Measurements from ENCODE around the gene CHRM2.

DNA sequence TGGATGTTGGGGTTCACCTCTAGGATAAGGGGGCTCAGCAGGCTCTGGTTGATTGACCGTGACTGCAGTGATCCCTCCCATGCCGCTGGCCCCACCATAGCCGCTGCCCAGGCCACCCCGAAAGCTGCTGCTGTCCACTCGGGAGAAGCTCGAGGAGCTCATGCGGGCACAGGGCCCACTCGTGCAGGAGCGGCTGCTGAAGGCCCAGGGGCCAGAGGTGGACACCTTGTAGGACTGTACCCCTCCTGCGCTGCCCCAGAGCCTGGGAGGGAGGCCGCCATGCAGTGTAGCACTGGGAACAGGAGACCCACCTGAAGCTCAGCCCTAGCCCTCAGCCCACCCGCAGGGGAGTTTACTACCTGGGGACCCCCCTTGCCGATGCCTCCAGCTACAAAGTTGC, 70.0 kb downstream of the CHRM2 start:
- TF ChIP-seq, protein P1, sequence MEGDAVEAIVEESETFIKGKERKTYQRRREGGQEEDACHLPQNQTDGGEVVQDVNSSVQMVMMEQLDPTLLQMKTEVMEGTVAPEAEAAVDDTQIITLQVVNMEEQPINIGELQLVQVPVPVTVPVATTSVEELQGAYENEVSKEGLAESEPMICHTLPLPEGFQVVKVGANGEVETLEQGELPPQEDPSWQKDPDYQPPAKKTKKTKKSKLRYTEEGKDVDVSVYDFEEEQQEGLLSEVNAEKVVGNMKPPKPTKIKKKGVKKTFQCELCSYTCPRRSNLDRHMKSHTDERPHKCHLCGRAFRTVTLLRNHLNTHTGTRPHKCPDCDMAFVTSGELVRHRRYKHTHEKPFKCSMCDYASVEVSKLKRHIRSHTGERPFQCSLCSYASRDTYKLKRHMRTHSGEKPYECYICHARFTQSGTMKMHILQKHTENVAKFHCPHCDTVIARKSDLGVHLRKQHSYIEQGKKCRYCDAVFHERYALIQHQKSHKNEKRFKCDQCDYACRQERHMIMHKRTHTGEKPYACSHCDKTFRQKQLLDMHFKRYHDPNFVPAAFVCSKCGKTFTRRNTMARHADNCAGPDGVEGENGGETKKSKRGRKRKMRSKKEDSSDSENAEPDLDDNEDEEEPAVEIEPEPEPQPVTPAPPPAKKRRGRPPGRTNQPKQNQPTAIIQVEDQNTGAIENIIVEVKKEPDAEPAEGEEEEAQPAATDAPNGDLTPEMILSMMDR (IDR thresholded peaks at IDR 0.05): no peak
- no peak for TF ChIP-seq POLR2A (IDR thresholded peaks at IDR 0.05)

Measured in lower leg skin (tissue), 3 donors.